ENCODE results near the gene COL4A3.

GRCh38 chr2:227248876-227249275, 84.5 kb downstream of the COL4A3 start:
- TF ChIP-seq EZH2 (IDR thresholded peaks at IDR 0.05; ENCODE audit: insufficient read depth, poor library complexity, severe bottlenecking) (no peak), EZH2phosphoT487 (IDR thresholded peaks at IDR 0.05; ENCODE audit: insufficient read depth, low read depth) (no peak)
